Keratinocyte (primary cell): ENCODE data around the gene CHI3L1. TPM values are rescaled to one million over a fixed set of nuclear protein-coding genes. Genes with fewer than 3 reads are reported as not detected.

Source experiments
- DNase-seq: peaks from one replicate; pipeline ENCODE4 v3.0.0-alpha.2; 2011; ENCODE audit warnings: low read depth, missing footprints, low spot score
- FAIRE-seq: peaks from 2 replicates; lab custom pipeline; 2011; peaks lifted over from hg19 to GRCh38; lab: Jason Lieb, UNC
- H2AFZ ChIP-seq: 2 replicates; pipeline ENCODE4 v1.6.0; 2012; ENCODE audit warnings: low read length, control low read depth, inconsistent platforms; ENCODE audit not compliant: control insufficient read depth
- H3K27ac ChIP-seq: 2 replicates; pipeline ENCODE4 v1.5.1; 2011; ENCODE audit warnings: low read length; ENCODE audit not compliant: control insufficient read depth, insufficient read depth
- H3K27me3 ChIP-seq: 3 replicates; pipeline ENCODE4 v1.6.0; 2011; ENCODE audit warnings: low read length; ENCODE audit not compliant: control insufficient read depth, insufficient read depth; ENCODE audit errors: extremely low read depth
- H3K36me3 ChIP-seq, 2 experiments: 2 replicates in 1 of 2; 3 replicates in 1 of 2; pipeline ENCODE4 v1.5.1; 2011; ENCODE audit warnings: low read length in 2 of 2, mild to moderate bottlenecking in 1 of 2; ENCODE audit not compliant: control insufficient read depth in 2 of 2, insufficient read depth in 2 of 2; ENCODE audit errors: extremely low read depth in 1 of 2
- H3K4me1 ChIP-seq: 3 replicates; pipeline ENCODE4 v1.5.1; 2011; ENCODE audit warnings: low read length; ENCODE audit not compliant: control insufficient read depth, insufficient read depth; ENCODE audit errors: extremely low read depth
- H3K4me2 ChIP-seq: 3 replicates; pipeline ENCODE4 v1.6.0; 2011; ENCODE audit warnings: low read depth, low read length; ENCODE audit not compliant: control insufficient read depth, insufficient read depth; ENCODE audit errors: extremely low read depth
- H3K4me3 ChIP-seq, 3 experiments: fragments of 200-600 bp in 1 of 3; sonication (generic) in 1 of 3; 2 replicates in 2 of 3; 3 replicates in 1 of 3; pipeline ENCODE4 v1.5.1; 2011 to 2016; ENCODE audit warnings: low read length in 3 of 3, mild to moderate bottlenecking in 3 of 3, control low read depth in 2 of 3, inconsistent platforms in 1 of 3, low read depth in 1 of 3, mixed read lengths in 1 of 3, mixed run types in 1 of 3, moderate library complexity in 1 of 3; ENCODE audit not compliant: control insufficient read depth in 2 of 3, insufficient read depth in 2 of 3; ENCODE audit errors: extremely low read depth in 1 of 3
- H3K79me2 ChIP-seq: 2 replicates; pipeline ENCODE4 v1.6.0; 2012; ENCODE audit warnings: low read length; ENCODE audit not compliant: control insufficient read depth, insufficient read depth
- H3K9ac ChIP-seq: 3 replicates; pipeline ENCODE4 v1.6.0; 2011; ENCODE audit warnings: low read length; ENCODE audit not compliant: control insufficient read depth, insufficient read depth; ENCODE audit errors: extremely low read depth
- H3K9me1 ChIP-seq: 3 replicates; pipeline ENCODE4 v1.6.0; 2011; ENCODE audit warnings: low read length; ENCODE audit not compliant: control insufficient read depth, insufficient read depth; ENCODE audit errors: extremely low read depth
- H3K9me3 ChIP-seq: 2 replicates; pipeline ENCODE4 v1.5.1; 2012; ENCODE audit warnings: low read depth, low read length; ENCODE audit not compliant: control insufficient read depth
- H4K20me1 ChIP-seq: 3 replicates; pipeline ENCODE4 v1.6.0; 2011; ENCODE audit warnings: low read length; ENCODE audit not compliant: control insufficient read depth, insufficient read depth; ENCODE audit errors: extremely low read depth
- CTCF ChIP-seq, 3 experiments: IDR thresholded peaks in 1 of 3; conservative IDR thresholded peaks in 1 of 3; optimal IDR thresholded peaks in 1 of 3; 2 replicates in 2 of 3; 3 replicates in 1 of 3; pipeline versions ENCODE3 to v1.5.1; 2011; ENCODE audit warnings: low read length in 3 of 3, mild to moderate bottlenecking in 3 of 3, moderate library complexity in 2 of 3, control low read depth in 1 of 3, inconsistent platforms in 1 of 3; ENCODE audit not compliant: insufficient read depth in 2 of 3; ENCODE audit errors: extremely low read depth in 1 of 3
- EZH2 ChIP-seq: IDR thresholded peaks from one replicate; pipeline ENCODE4 v1.6.1; 2012; ENCODE audit warnings: inconsistent platforms, mild to moderate bottlenecking, low read length, moderate library complexity
- dilution Hi-C: fragments of 300-500 bp; cut with MboI; formaldehyde crosslinking; loops from one replicate; pipeline ENCODE4 v1.7.0; 2020; ENCODE audit warnings: low sequenced_read_pairs; ENCODE audit not compliant: extremely low pct_ligation_motif_present
- polyA plus RNA-seq, 5 experiments: library from polyadenylated mRNA; depleted of rRNA in 3 of 5; stranded (reverse) in 3 of 5; stranded (forward) in 1 of 5; unstranded in 1 of 5; fragments of >200 nt; gene quantifications; 1 replicate in 1 of 5; 2 replicates in 3 of 5; 3 replicates in 1 of 5; pipeline versions ENCODE4 v1.2.1 to v1.2.3, GENCODE V29; 2011 to 2012; ENCODE audit warnings: missing spikeins in 2 of 5, low read depth in 1 of 5, low replicate concordance in 1 of 5

Gene CHI3L1
- polyA plus RNA-seq, 1 donor (not counting 4 experiments of a cell fraction or from before 2014, with no cell fraction given) = 0.20 TPM

GRCh38 chr1:203166192-203166940 lies 20.1 kb downstream of the CHI3L1 start:
- Histone ChIP-seq H3K4me1 (no peaks in the 10 kb centered on the region), H3K27me3 (peaks cover 22% of the 10 kb centered on the region), H3K27ac (no peak overlapping the region), H3K9me3 (no peaks in the 10 kb centered on the region), H3K9me1 (no peaks in the 10 kb centered on the region), H2AFZ (no peak overlapping the region), H3K9ac (no peak overlapping the region), H4K20me1 (no peaks in the 10 kb centered on the region), H3K36me3 (no peaks in the 10 kb centered on the region), H3K4me3 (no peak overlapping the region), H3K79me2 (no peaks in the 10 kb centered on the region), H3K4me2 (no peak overlapping the region)
- DNase-seq = no peak
- TF ChIP-seq EZH2 (no peak), CTCF (optimal IDR thresholded peaks at IDR 0.05 in 1 of 3, IDR thresholded peaks at IDR 0.05 in 1 of 3, conservative IDR thresholded peaks at IDR 0.05 in 1 of 3; ENCODE audit: extremely low read depth in 1 of 3, insufficient read depth in 2 of 3, low read length in 3 of 3) (peak; percentile 33 to 58 (median 57))
- no peak for FAIRE-seq
- dilution Hi-C loops = no loop called here

DNA sequence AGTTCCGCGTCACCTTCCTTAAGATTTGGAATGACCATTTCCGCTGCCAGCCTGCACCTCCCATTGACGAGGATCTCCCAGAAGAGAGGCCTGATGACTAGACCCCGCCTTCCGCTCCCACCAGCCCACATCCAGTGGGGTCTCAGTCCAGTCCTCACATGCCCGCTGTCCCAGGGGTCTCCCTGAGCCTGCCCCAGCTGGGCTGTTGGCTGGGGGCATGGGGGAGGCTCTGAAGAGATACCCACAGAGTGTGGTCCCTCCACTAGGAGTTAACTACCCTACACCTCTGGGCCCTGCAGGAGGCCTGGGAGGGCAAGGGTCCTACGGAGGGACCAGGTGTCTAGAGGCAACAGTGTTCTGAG lies 20.7 kb downstream of the CHI3L1 start:
- no peak overlapping the region for H3K4me2 ChIP-seq
- dilution Hi-C loops = no loop called here
- TF ChIP-seq EZH2 (no peak), CTCF (optimal IDR thresholded peaks at IDR 0.05 in 1 of 3, IDR thresholded peaks at IDR 0.05 in 1 of 3, conservative IDR thresholded peaks at IDR 0.05 in 1 of 3; ENCODE audit: extremely low read depth in 1 of 3, insufficient read depth in 2 of 3, low read length in 3 of 3) (no peak)
- H3K9me3 ChIP-seq = no peaks in the 10 kb centered on the region
- no peak overlapping the region for H2AFZ ChIP-seq
- no peak overlapping the region for H3K27ac ChIP-seq
- H3K4me1 ChIP-seq = no peaks in the 10 kb centered on the region
- peaks cover 22% of the 10 kb centered on the region for H3K27me3 ChIP-seq
- H3K9me1 ChIP-seq = no peaks in the 10 kb centered on the region
- no peak for FAIRE-seq
- H3K4me3 ChIP-seq = no peak overlapping the region
- DNase-seq = no peak
- no peak overlapping the region for H3K9ac ChIP-seq
- no peaks in the 10 kb centered on the region for H3K79me2 ChIP-seq
- H4K20me1 ChIP-seq = no peaks in the 10 kb centered on the region
- no peaks in the 10 kb centered on the region for H3K36me3 ChIP-seq
